Pancreas (tissue), 10 donors: ENCODE results near the gene KCNN1. TPM values are rescaled to one million over a fixed set of nuclear protein-coding genes. Genes with fewer than 3 reads are reported as not detected.

Source experiments
- ATAC-seq, 4 donors: fragments of 200-7000 bp; cut with Tn5 transposase; one replicate each; pipeline versions ENCODE4 v1.8.0 to v1.9.1; 2020; ENCODE audit warnings: mild to moderate bottlenecking in 4 of 4, moderate library complexity in 4 of 4
- DNase-seq, 6 donors: peaks; one replicate each; pipeline ENCODE4 v3.0.0-alpha.2; 2020
- FAIRE-seq: peaks from 2 replicates; lab custom pipeline; 2012; peaks lifted over from hg19 to GRCh38; lab: Jason Lieb, UNC
- H3K27ac ChIP-seq, 4 donors: fragments of 200-600 bp; sonication (generic); 1 replicate in 3 of 4; 2 replicates in 1 of 4; pipeline versions ENCODE4 v1.5.0 to v1.8.0; 2020
- H3K27me3 ChIP-seq, 4 donors: fragments of 200-600 bp; one replicate each; pipeline ENCODE4 v1.8.0; 2021
- H3K36me3 ChIP-seq, 3 donors: fragments of 200-600 bp; sonication (generic) in 1 of 3; one replicate each; pipeline versions ENCODE4 v1.5.0 to v1.8.0; 2020 to 2021
- H3K4me1 ChIP-seq, 3 donors: fragments of 200-600 bp; one replicate each; pipeline ENCODE4 v1.8.0; 2021
- H3K4me3 ChIP-seq, 4 donors: fragments of 200-600 bp; sonication (generic) in 2 of 4; one replicate each; pipeline versions ENCODE4 v1.5.0 to v1.8.0; 2020 to 2021
- H3K9me3 ChIP-seq, 4 donors: fragments of 200-600 bp; one replicate each; pipeline ENCODE4 v1.8.0; 2021
- CTCF ChIP-seq, 4 donors: fragments of 200-600 bp; sonication (generic) in 3 of 4; IDR thresholded peaks; one replicate each; pipeline versions ENCODE4 v1.5.0 to v1.8.0; 2021; ENCODE audit warnings: antibody characterized with exemption in 4 of 4
- WGBS, 2 donors: extraction: QIAGEN DNeasy Blood & Tissue Kit; methylation state at CpG; one replicate each; pipeline ENCODE4 v1.1.7; 2013; 5-methylcytosine and 5-hydroxymethylcytosine counted together
- intact Hi-C, 3 donors: fragments of 100-400 bp; cut with DNase I; formaldehyde crosslinking; loops; one replicate each; pipeline versions ENCODE4 v1.11.1 to v1.14.2; 2022
- polyA plus RNA-seq, 2 donors: library from polyadenylated mRNA; stranded (reverse); fragments of 200-250 nt; gene quantifications; one replicate each; pipeline ENCODE4 v1.2.3, GENCODE V29; 2013
- total RNA-seq, 6 donors: library from RNA; stranded (reverse); fragmentation: NEBNext Ultra II Directional in 4 of 6; extraction: Animal tissue kit (Norgen Biotek cat#: 25700) in 4 of 6; gene quantifications; one replicate each; pipeline versions ENCODE4 v1.2.1 to v1.2.4, GENCODE V29; 2021 to 2023
- donor health status: healthy with polysubstance abuse.
- donor health status: DM: no; HTN: no; CAD: no; lungs with moderate emphysema.
- donor health status: DM: no; HTN: no; CAD: no.
- donor health status: control.
- donor health status: control.
- donor health status: Bipolar disorder and iron deficiency.
- donor health status: DM: yes; HTN: yes; CAD: no.
- donor health status: DM: no; HTN: no; CAD: no.
- donor health status: DM: no; HTN: no; CAD: no.
- donor health status: DM: yes; HTN: yes; CAD: no.

The KCNN1 gene
- total and polyA plus RNA-seq, 8 donors = 0.08 to 0.33 (median 0.19) TPM; not detected in 5

- Histone ChIP-seq H3K36me3 (peaks cover 0 to 3% (median 0%) of the 10 kb centered on the region in 3 donors), H3K27me3 (no peaks in the 10 kb centered on the region), H3K27ac (peak overlapping the region in 2 of 4 donors; percentile 46 to 60), H3K4me1 (peaks cover 0 to 23% (median 3%) of the 10 kb centered on the region in 3 donors), H3K9me3 (no peaks in the 10 kb centered on the region), H3K4me3 (no peak overlapping the region)
- TF ChIP-seq CTCF (IDR thresholded peaks at IDR 0.05) = no peak
- ATAC-seq (no peak), FAIRE-seq (no peak), DNase-seq (no peak)
- 79% methylated on average over 15 of the region's 15 CpGs for WGBS, 2 donors
- intact Hi-C loops = no loop called here
Measured at GRCh38 chr19:18017275-18018083, 50.6 kb downstream of the KCNN1 start.

DNA sequence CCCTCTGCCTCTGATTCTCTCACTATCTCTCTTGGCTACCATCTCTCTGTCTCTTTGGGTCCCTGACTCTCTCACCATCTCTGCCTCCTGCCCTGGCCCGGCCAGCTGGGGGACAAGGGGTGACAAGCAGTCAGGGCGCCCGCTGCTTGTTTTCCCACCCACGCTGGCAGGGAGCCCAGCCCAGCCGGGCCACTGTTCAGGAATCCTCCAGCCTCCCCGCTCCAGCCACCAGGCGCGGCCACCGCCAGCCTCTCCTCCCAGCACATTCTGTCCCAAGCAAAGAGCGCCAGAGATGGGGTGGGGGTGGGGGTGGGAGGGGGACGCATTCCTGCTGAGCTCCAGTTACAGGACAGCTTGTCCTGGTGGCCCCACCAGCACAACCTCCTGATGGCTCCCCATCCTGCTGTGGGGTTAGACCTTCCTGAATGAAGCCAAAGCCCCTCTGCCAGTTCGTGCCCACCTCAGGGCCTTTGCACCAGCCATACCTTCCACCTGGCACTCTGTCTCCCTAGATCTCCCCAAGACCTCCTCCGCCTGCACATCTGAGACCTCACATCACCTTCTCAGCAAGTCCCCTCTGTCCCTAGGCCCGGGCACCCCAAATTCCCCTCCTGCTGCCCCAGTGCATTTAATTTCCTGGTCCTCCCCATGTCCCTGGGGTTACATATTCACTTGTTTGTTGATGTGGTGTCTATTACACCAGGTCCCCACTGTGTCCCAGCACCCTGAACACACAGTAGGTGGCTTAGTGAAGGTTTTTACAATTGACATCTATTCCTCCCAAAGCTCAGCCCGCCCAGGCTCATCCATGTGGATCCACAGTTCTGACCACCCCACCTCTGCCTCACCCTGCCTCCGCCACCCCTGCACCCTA is 53.5 kb downstream of the KCNN1 start:
- DNase-seq (peak; percentile 76 to 92 (median 86)), ATAC-seq (peak; percentile 58 to 76 (median 70)), FAIRE-seq (no peak)
- Histone ChIP-seq H3K4me1 (peaks cover 0 to 23% (median 3%) of the 10 kb centered on the region in 3 donors), H3K27ac (peak overlapping the region; percentile 59 to 84 (median 72)), H3K9me3 (no peaks in the 10 kb centered on the region), H3K36me3 (no peaks in the 10 kb centered on the region), H3K4me3 (no peak overlapping the region), H3K27me3 (no peaks in the 10 kb centered on the region)
- WGBS, 2 donors = 28 to 45% methylated on average over 11 to 16 of the region's 16 CpGs
- intact Hi-C loops = no loop called here
- no peak for TF ChIP-seq CTCF (IDR thresholded peaks at IDR 0.05)

GRCh38 chr19:18021121-18021755 is 54.3 kb downstream of the KCNN1 start:
- TF ChIP-seq CTCF (IDR thresholded peaks at IDR 0.05) = no peak
- intact Hi-C loops = no loop called here
- ATAC-seq = peak; percentile 55 to 77 (median 66)
- Histone ChIP-seq H3K4me3 (no peak overlapping the region), H3K36me3 (no peaks in the 10 kb centered on the region), H3K9me3 (no peaks in the 10 kb centered on the region), H3K27me3 (no peaks in the 10 kb centered on the region), H3K27ac (peak overlapping the region; percentile 59 to 84 (median 72)), H3K4me1 (peaks cover 0 to 23% (median 3%) of the 10 kb centered on the region in 3 donors)
- DNase-seq = peak; percentile 65 to 89 (median 80)
- FAIRE-seq = no peak
- 58 to 61% methylated on average over 21 of the region's 21 CpGs for WGBS, 2 donors

GRCh38 chr19:18023622-18024251 is 56.8 kb downstream of the KCNN1 start:
- peak in 1 of 6 donors; percentile 76 for DNase-seq
- peak overlapping the region in 2 of 4 donors; percentile 82 to 84 for H3K27ac ChIP-seq
- WGBS, 2 donors = 77 to 84% methylated on average over 23 of the region's 23 CpGs
- peaks cover 0 to 23% (median 3%) of the 10 kb centered on the region in 3 donors for H3K4me1 ChIP-seq
- intact Hi-C loops = no loop called here
- no peak for TF ChIP-seq CTCF (IDR thresholded peaks at IDR 0.05)
- no peak overlapping the region for H3K4me3 ChIP-seq
- H3K36me3 ChIP-seq = no peaks in the 10 kb centered on the region
- no peaks in the 10 kb centered on the region for H3K9me3 ChIP-seq
- peak in 3 of 4 donors; percentile 6 to 48 (median 40) for ATAC-seq
- FAIRE-seq = no peak
- no peaks in the 10 kb centered on the region for H3K27me3 ChIP-seq
